ENCODE results near the gene SMG6.

DNA sequence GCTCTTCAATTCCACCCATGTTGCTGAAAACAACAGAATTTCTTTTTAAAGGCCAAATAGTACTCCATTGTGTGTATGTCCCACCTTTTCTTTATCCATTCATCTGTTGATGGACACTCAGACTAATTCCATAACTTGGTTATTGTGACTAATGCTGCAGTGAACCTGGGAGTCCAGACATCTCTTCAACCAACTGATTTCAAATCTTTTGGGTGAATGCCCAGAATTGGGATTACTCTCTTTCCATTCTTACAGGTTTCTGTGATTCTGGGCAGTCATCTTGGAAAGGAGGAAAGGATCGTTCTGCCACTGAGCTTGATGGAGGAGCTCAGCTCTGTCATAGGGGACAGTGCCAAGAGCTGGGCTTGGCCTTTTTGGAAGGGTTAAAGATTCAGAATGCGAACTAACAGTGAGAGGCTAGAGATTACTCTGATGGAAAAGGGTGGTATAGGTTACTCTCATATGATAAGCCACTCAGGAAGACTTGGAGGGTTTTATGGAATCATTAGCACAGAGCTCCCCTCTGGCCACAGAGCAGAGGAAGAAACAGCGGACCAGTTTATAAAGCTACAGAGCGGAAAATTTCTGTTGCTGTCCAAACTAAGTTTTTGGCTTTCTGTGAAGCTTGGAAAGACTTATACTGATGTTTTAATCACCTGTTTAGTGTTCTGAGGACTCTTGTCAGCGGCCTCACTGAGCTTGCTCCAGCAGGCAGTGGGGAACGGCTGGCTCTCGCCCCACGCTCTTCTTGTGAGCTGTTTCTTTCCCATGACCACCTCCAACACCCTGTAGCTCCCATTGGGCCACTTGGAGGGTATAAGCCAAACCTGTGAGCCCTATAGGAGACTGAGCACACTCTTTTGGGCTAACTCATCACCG, 200.4 kb downstream of the SMG6 start:
- TF ChIP-seq CTCF (conservative IDR thresholded peaks at IDR 0.05; ENCODE audit: low read depth, low read length) (no peak), RAD21 (IDR thresholded peaks at IDR 0.05; ENCODE audit: low read length) (no peak), CEBPB (IDR thresholded peaks at IDR 0.05; ENCODE audit: low read depth, low read length) (0 out of 2 replicates have a peak, but pooled peaks have one; percentile 1), RCOR1 (IDR thresholded peaks at IDR 0.05; ENCODE audit: insufficient replicate concordance, low read length) (no peak), BHLHE40 (IDR thresholded peaks at IDR 0.05; ENCODE audit: low read depth, low read length) (no peak), SMC3 (IDR thresholded peaks at IDR 0.05; ENCODE audit: low read depth, low read length) (no peak), MAFK (IDR thresholded peaks at IDR 0.05; ENCODE audit: low read depth, low read length) (no peak), POLR2A (IDR thresholded peaks at IDR 0.05; ENCODE audit: low read depth, low read length) (no peak), MAZ (IDR thresholded peaks at IDR 0.05; ENCODE audit: borderline replicate concordance, low read depth, low read length) (no peak), ELK1 (IDR thresholded peaks at IDR 0.05; ENCODE audit: borderline replicate concordance, low read depth, low read length) (no peak)
- TF ChIP-seq, protein P1, sequence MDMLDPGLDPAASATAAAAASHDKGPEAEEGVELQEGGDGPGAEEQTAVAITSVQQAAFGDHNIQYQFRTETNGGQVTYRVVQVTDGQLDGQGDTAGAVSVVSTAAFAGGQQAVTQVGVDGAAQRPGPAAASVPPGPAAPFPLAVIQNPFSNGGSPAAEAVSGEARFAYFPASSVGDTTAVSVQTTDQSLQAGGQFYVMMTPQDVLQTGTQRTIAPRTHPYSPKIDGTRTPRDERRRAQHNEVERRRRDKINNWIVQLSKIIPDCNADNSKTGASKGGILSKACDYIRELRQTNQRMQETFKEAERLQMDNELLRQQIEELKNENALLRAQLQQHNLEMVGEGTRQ (IDR thresholded peaks at IDR 0.05; ENCODE audit: low read depth, low read length), result no peak
